ENCODE measurements around the gene SLC25A18.

The SLC25A18 gene

GRCh38 chr22:17575681-17576080 is 12.4 kb downstream of the SLC25A18 start:
- TF ChIP-seq CTCF (IDR thresholded peaks at IDR 0.05; ENCODE audit: control extremely low read depth, extremely low read depth, low read depth, missing control alignments): no peak
- ChIA-PET POLR2A (no interaction called here), CTCF (no interaction called here)
- no peak for DNase-seq (ENCODE audit: extremely low spot score)

GRCh38 chr22:17576470-17576869 is 13.2 kb downstream of the SLC25A18 start:
- no peak for TF ChIP-seq CTCF (IDR thresholded peaks at IDR 0.05; ENCODE audit: control extremely low read depth, extremely low read depth, low read depth, missing control alignments)
- POLR2A ChIA-PET: no interaction called here
- DNase-seq (ENCODE audit: extremely low spot score): no peak
- CTCF ChIA-PET: interaction anchor here (1.2 kb wide), 1 partner anchor 11 kb away, joined by 3 read pairs; no protein-coding TSS in a partner anchor

DNA sequence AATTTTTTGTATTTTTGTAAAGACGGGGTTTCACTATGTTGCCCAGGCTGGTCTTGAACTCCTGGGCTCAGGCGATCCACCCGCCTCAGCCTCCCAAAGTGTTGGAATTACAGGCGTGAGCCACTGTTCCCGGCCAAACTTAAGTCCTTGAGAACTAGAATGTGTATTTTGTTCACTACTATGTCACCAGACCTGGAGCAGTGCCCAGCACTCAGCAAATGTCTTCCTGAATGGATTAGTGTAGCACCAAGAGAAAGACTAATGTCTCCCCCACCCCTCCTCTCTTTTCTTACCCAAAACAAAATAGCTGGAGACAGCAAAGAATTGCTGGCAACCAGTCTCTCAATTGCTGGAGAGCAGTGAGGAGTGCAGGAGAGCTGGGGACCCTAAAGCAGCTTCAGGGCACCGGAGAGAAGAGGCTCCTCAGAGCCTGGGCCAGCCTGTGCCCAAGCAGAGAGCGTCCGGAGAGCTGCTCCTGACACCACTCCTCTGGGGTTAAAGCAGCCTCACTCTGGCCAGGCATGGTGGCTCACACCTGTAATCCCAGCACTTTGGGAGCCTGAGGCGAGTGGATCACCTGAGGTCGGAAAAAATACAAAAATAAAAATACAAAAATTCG is 14.9 kb downstream of the SLC25A18 start:
- POLR2A ChIA-PET: interaction anchor here (0.6 kb wide), 1 partner anchor 14 kb away, joined by 4 read pairs; no protein-coding TSS in a partner anchor
- CTCF ChIA-PET: interaction anchor here (2.3 kb wide), 1 partner anchor 19 kb away, joined by 6 read pairs; no protein-coding TSS in a partner anchor
- DNase-seq (ENCODE audit: extremely low spot score): no peak
- no peak for TF ChIP-seq CTCF (IDR thresholded peaks at IDR 0.05; ENCODE audit: control extremely low read depth, extremely low read depth, low read depth, missing control alignments)

DNA sequence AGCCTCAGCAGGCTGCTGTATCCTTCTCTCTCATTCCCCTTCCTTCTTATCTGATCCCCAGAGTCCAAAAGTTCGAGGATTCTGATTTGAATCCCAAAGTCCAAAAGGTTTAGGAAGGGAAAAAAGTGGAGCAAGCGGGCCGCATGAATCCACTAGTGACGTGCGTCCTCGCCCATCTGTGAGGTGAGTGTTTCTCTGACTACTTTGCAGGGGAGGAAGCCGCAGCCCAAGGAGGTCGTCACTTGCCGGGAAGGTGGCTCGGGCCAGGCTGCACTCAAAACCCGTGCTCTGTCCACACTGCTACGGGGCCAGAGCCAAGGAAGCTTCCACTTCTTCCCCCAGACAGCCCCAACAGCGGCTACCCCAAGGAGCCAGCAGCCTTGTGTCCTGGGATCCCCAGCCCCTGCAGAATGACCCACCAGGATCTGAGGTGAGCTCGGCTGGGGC is 16.3 kb downstream of the SLC25A18 start:
- no peak for DNase-seq (ENCODE audit: extremely low spot score)
- ChIA-PET CTCF (interaction anchor here (2.3 kb wide), 1 partner anchor 20 kb away, joined by 6 read pairs; no protein-coding TSS in a partner anchor), POLR2A (no interaction called here)
- no peak for TF ChIP-seq CTCF (IDR thresholded peaks at IDR 0.05; ENCODE audit: control extremely low read depth, extremely low read depth, low read depth, missing control alignments)

GRCh38 chr22:17580441-17581031 is 17.2 kb downstream of the SLC25A18 start:
- POLR2A ChIA-PET: no interaction called here
- no peak for DNase-seq (ENCODE audit: extremely low spot score)
- CTCF ChIA-PET: no interaction called here
- no peak for TF ChIP-seq CTCF (IDR thresholded peaks at IDR 0.05; ENCODE audit: control extremely low read depth, extremely low read depth, low read depth, missing control alignments)

DNA sequence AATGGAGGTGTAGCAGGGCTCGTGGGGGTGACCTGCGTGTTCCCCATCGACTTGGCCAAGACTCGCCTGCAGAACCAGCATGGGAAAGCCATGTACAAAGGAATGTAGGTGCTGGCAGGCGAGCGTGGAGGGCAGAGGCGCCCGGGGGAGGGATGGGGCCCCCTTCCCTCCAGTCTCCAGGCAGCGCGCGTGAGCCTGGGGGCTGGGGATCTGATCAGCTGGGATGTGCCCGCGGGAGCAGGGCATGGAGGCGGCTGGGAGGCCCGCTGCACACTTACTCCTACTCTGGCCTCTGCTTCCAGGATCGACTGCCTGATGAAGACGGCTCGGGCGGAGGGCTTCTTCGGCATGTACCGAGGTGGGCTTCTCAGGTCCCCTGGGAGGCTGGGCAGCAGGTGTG is 17.8 kb downstream of the SLC25A18 start:
- TF ChIP-seq CTCF (IDR thresholded peaks at IDR 0.05; ENCODE audit: control extremely low read depth, extremely low read depth, low read depth, missing control alignments): no peak
- POLR2A ChIA-PET: no interaction called here
- CTCF ChIA-PET: interaction anchor here (1.1 kb wide), 1 partner anchor 50 kb away, joined by 3 read pairs; no protein-coding TSS in a partner anchor
- no peak for DNase-seq (ENCODE audit: extremely low spot score)

Data from GM10248 (cell line).